Activated T-cell treated with anti-CD3 and anti-CD28 coated beads, Interleukin-2, amount 50 U/mL, for 4 hours (primary cell): ENCODE data around the gene FRAT1. TPM values are rescaled to one million over a fixed set of nuclear protein-coding genes. Genes with fewer than 3 reads are reported as not detected.

Experiments used
- ATAC-seq, 2 donors: fragments of 200-7000 bp; cut with Tn5 transposase; one replicate each; pipeline ENCODE4 v1.10.0; 2021
- DNase-seq: peaks from one replicate; pipeline ENCODE4 v3.0.0-alpha.2; 2020
- H3K27me3 Mint-ChIP-seq: one replicate; pipeline ENCODE4 v1.8.0; 2021; ENCODE audit warnings: low read depth, mixed read lengths
- H3K36me3 Mint-ChIP-seq: one replicate; pipeline ENCODE4 v1.8.0; 2022; ENCODE audit warnings: mixed read lengths; ENCODE audit not compliant: insufficient read depth
- H3K4me1 Mint-ChIP-seq: one replicate; pipeline ENCODE4 v1.8.0; 2021; ENCODE audit warnings: low read depth, mixed read lengths
- H3K4me3 Mint-ChIP-seq: one replicate; pipeline ENCODE4 v1.8.0; 2021; ENCODE audit warnings: mild to moderate bottlenecking, moderate library complexity, mixed read lengths
- H3K9me3 Mint-ChIP-seq: one replicate; pipeline ENCODE4 v1.8.0; 2021; ENCODE audit warnings: mixed read lengths
- total RNA-seq, 3 donors: library from RNA; stranded (reverse); gene quantifications; one replicate each; pipeline ENCODE4 v1.2.1, GENCODE V29; 2021

Gene FRAT1
- total RNA-seq, 3 donors from 2014 or later = 1.6 to 3.2 (median 2.4) TPM

DNA sequence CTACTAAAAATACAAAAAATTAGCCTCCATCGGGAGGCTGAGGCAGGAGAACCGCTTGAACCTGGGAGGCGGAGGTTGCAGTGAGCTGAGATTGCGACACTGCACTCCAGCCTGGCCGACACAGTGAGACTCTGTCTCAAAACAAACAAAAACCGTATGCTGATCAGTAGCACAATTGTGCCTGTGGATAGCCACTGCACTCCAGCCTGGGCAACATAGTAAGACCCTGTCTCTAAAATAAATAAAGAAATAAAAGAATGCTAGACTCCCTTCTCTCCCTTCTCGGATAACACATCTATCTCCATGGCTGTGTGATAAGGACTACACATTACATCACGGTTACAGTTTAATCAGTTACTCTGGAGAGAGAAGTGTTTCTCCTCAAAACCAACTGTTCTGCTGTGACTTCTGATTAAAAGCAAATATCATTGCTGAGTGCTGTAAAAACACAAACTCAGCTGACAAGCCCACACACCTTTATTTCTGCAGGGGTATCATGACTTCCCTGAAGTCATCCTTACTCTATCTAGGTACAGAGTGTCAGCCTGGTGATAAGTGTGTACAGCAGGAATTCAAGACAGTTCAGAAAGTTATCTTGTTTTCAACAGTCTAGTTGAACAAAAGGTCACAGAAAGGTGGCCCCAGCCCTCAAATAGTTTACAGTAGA lies 21.4 kb upstream of the FRAT1 start:
- ATAC-seq = no peak
- no peak for DNase-seq
- Mint-ChIP-seq H3K4me1 (peaks cover 4% of the 10 kb centered on the region), H3K27me3 (no peaks in the 10 kb centered on the region), H3K36me3 (no peaks in the 10 kb centered on the region), H3K4me3 (no peak overlapping the region), H3K9me3 (no peaks in the 10 kb centered on the region)

DNA sequence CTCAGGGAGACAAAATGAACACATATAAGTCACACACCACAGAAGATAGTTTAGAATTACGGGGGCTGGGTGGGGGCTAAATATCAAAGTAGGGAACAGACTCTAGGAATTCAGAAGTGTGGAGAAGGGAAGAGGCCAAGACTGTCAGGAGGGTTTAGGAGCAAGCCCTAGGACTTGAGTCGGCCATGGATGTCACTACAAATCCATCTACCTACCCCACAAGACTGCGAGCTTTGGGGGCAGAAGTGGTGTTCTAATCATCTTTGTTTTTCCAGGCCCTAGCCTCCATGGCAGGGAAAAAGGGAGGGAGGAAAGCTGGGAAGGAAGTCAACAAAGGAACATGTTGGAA lies 20.9 kb upstream of the FRAT1 start:
- DNase-seq (no peak), ATAC-seq (no peak)
- Mint-ChIP-seq H3K4me3 (no peak overlapping the region), H3K9me3 (no peaks in the 10 kb centered on the region), H3K36me3 (no peaks in the 10 kb centered on the region), H3K4me1 (peaks cover 2% of the 10 kb centered on the region), H3K27me3 (no peaks in the 10 kb centered on the region)

DNA sequence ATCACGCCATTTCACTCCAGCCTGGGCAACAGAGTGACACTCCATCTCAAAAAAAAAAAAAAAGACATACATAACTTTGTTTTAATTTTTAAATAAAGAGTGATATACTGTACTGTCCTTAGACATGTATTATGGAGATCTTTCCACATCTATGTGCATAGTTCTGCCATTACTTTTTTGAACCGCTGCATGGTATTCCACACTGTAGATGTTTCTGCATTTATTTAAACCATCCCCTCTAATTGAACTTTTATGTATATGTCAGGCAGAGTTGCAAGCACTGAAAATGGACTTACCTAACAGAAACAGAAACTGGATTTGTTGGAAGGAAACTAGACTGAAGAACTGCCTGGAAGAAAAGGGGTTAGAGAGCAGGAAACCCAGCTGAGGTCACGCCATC lies 18.1 kb upstream of the FRAT1 start:
- no peak overlapping the region for H3K4me3 Mint-ChIP-seq
- H3K27me3 Mint-ChIP-seq = no peaks in the 10 kb centered on the region
- H3K9me3 Mint-ChIP-seq = no peaks in the 10 kb centered on the region
- no peaks in the 10 kb centered on the region for H3K36me3 Mint-ChIP-seq
- no peaks in the 10 kb centered on the region for H3K4me1 Mint-ChIP-seq
- DNase-seq (no peak), ATAC-seq (no peak)

- no peaks in the 10 kb centered on the region for H3K36me3 Mint-ChIP-seq
- H3K4me3 Mint-ChIP-seq = no peak overlapping the region
- H3K27me3 Mint-ChIP-seq = no peaks in the 10 kb centered on the region
- H3K4me1 Mint-ChIP-seq = no peaks in the 10 kb centered on the region
- DNase-seq (no peak), ATAC-seq (no peak)
- H3K9me3 Mint-ChIP-seq = no peaks in the 10 kb centered on the region
Measured at GRCh38 chr10:97302088-97302791, 16.8 kb upstream of the FRAT1 start.

- Mint-ChIP-seq H3K4me1 (no peaks in the 10 kb centered on the region), H3K9me3 (no peaks in the 10 kb centered on the region), H3K27me3 (no peaks in the 10 kb centered on the region), H3K4me3 (no peak overlapping the region), H3K36me3 (no peaks in the 10 kb centered on the region)
- DNase-seq = no peak
- ATAC-seq = no peak
Measured at GRCh38 chr10:97307441-97307840, 11.6 kb upstream of the FRAT1 start.

DNA sequence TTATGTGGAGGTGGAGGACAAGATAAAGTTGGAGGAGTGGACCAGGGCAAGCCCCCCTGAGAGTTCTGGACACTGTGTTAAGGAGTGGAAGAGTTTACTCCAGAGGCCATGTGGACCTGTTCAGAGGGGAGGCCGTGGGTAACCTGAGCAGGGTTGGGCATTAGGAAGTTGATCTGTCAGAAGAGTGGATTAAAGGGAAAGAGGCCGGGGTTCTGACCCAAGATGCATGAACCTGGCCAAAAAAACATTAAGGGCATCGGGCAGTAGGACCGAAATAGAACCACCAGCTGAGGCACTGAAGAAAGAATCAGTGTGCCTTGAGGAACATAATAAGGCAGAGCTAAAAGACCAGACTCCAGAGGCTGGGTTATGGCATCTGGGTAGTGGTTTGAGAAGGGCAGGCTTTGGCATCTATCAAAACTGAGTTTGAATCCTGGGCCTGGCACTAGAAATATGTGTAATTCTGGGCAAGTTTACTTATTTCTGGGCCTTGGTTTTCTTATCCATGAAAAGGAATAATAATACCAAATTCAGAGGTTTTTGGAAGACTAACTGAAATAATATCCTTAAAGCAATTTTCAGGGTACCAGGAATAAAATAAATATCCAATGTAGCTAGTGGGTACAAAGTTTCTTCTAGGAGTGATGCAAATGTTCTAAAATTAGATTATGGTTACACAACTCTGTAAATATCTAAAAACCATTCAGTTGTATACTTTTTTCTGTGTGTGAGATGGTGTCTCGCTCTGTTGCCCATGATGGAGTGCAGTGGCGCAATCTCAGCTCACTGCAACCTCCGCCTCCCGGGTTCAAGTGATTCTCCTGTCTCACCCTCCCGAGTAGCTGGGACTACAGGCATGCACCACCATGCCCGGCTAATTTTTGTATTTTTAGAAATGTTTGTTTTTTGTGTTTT lies 10.9 kb upstream of the FRAT1 start:
- no peaks in the 10 kb centered on the region for H3K36me3 Mint-ChIP-seq
- ATAC-seq (no peak), DNase-seq (no peak)
- no peak overlapping the region for H3K4me3 Mint-ChIP-seq
- no peaks in the 10 kb centered on the region for H3K9me3 Mint-ChIP-seq
- no peaks in the 10 kb centered on the region for H3K27me3 Mint-ChIP-seq
- H3K4me1 Mint-ChIP-seq = no peaks in the 10 kb centered on the region

GRCh38 chr10:97311111-97311626 lies 7.9 kb upstream of the FRAT1 start:
- DNase-seq = no peak
- Mint-ChIP-seq H3K9me3 (no peaks in the 10 kb centered on the region), H3K4me1 (no peaks in the 10 kb centered on the region), H3K4me3 (no peak overlapping the region), H3K27me3 (no peaks in the 10 kb centered on the region), H3K36me3 (no peaks in the 10 kb centered on the region)
- ATAC-seq = no peak

DNA sequence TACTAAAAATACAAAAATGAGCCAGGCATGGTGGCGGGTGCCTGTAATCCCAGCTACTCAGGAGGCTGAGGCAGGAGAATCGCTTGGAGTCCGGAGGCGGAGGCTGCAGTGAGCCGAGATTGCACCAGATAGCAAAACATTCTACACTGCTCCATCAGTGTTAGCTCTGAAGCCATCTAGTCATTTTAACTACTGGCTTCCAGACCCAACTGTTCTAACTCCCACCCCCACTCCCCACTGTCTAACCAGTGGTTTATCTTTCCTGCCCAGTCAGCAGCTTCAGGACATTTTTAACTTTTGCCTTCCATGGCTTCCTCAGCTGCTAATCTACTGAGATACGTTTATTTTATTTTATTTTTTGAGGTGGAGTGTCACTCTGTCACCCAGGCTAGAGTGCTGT lies 6.2 kb upstream of the FRAT1 start:
- no peaks in the 10 kb centered on the region for H3K36me3 Mint-ChIP-seq
- H3K27me3 Mint-ChIP-seq = no peaks in the 10 kb centered on the region
- peaks cover 1% of the 10 kb centered on the region for H3K4me1 Mint-ChIP-seq
- H3K4me3 Mint-ChIP-seq = no peak overlapping the region
- H3K9me3 Mint-ChIP-seq = no peaks in the 10 kb centered on the region
- DNase-seq (no peak), ATAC-seq (no peak)

DNA sequence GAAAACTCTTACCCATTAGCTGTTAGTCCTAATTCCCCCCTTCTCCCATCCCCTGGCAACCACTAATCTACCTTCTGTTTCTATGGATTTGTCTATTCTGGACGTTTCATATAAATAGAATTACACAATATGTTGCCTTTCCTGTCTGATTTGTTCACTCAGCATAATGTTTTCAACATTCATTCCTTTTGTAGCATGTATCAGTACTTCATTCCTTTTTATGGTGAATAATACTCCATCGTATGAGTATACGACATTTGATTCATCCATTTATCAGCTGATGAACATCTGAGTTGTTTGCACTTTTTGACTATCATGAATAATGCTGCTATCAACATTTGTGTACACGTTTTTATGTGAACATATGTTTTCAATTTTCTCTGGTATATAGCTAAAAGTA lies 4.4 kb upstream of the FRAT1 start:
- Mint-ChIP-seq H3K4me3 (no peak overlapping the region), H3K36me3 (no peaks in the 10 kb centered on the region), H3K4me1 (peaks cover 10% of the 10 kb centered on the region), H3K27me3 (no peaks in the 10 kb centered on the region), H3K9me3 (no peaks in the 10 kb centered on the region)
- no peak for ATAC-seq
- no peak for DNase-seq

DNA sequence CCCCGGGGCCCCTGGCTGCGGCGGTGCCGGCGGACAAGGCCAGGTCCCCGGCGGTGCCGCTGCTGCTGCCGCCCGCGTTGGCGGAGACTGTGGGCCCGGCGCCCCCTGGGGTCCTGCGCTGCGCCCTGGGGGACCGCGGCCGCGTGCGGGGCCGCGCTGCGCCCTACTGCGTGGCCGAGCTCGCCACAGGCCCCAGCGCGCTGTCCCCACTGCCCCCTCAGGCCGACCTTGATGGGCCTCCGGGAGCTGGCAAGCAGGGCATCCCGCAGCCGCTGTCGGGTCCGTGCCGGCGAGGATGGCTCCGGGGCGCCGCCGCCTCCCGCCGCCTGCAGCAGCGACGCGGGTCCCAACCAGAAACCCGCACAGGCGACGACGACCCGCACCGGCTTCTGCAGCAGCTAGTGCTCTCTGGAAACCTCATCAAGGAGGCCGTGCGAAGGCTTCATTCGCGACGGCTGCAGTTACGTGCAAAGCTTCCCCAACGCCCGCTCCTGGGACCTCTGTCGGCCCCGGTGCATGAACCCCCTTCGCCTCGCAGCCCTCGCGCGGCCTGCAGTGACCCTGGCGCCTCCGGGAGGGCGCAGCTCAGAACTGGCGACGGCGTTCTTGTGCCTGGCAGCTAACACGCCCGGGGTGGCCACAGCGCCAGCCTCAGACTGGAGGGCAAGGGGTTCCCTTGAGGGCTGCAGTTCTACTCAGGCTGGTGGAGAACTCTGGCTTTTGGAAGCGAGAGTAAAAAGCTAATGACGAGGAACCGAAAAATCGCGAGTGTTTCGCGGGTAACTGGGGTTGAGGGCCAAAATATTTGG lies 804 bp downstream of the FRAT1 start:
- H3K27me3 Mint-ChIP-seq = no peaks in the 10 kb centered on the region
- H3K4me1 Mint-ChIP-seq = peaks cover 33% of the 10 kb centered on the region
- no peaks in the 10 kb centered on the region for H3K36me3 Mint-ChIP-seq
- ATAC-seq = peak; percentile 55 to 56
- peak; percentile 48 for DNase-seq
- H3K4me3 Mint-ChIP-seq = peak overlapping the region; percentile 83
- H3K9me3 Mint-ChIP-seq = no peaks in the 10 kb centered on the region

DNA sequence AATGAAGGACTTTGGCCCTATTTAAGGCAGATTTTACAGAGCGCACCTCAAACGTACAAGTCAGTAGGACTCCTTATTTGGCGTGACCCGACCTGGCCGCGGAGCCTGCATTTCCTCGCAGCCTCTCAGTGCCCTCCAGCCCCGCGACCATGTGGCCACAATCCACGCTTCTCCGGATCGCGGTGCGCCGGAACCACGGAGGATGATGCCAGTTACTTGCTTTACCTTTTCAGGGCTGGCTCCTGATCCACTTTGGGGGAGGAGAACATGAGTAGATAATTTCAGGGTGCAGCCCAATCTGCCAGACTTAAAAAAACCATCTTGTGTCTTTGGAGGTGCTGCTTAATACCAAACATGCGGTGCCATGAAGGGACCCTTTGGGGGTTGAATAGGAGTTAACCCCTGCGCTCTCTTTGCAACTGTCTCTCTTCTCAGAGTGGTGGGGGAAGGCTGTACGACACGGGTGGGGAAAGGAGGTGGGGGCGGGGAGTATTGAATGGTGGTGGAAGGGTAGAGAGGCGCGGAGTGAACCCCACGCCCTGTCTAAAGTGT lies 1.5 kb downstream of the FRAT1 start:
- no peak for DNase-seq

GRCh38 chr10:97321032-97321803 lies 2.1 kb downstream of the FRAT1 start:
- ATAC-seq (no peak), DNase-seq (no peak)
- Mint-ChIP-seq H3K9me3 (no peaks in the 10 kb centered on the region), H3K4me1 (peaks cover 33% of the 10 kb centered on the region), H3K36me3 (no peaks in the 10 kb centered on the region), H3K4me3 (peak overlapping the region; percentile 83), H3K27me3 (no peaks in the 10 kb centered on the region)

More for the DNA sequence above, 1.5 kb downstream of the FRAT1 start:
- Mint-ChIP-seq H3K36me3 (no peaks in the 10 kb centered on the region), H3K27me3 (no peaks in the 10 kb centered on the region), H3K4me1 (peaks cover 33% of the 10 kb centered on the region), H3K9me3 (no peaks in the 10 kb centered on the region), H3K4me3 (peak overlapping the region; percentile 83)
- peak in 1 of 2 donors; percentile 3 for ATAC-seq

GRCh38 chr10:97321804-97322190 lies 2.7 kb downstream of the FRAT1 start:
- H3K27me3 Mint-ChIP-seq = no peaks in the 10 kb centered on the region
- DNase-seq = no peak
- peak overlapping the region; percentile 83 for H3K4me3 Mint-ChIP-seq
- no peak for ATAC-seq
- no peaks in the 10 kb centered on the region for H3K9me3 Mint-ChIP-seq
- H3K4me1 Mint-ChIP-seq = peaks cover 36% of the 10 kb centered on the region
- no peaks in the 10 kb centered on the region for H3K36me3 Mint-ChIP-seq
